ENCODE data around the gene MIB1. TPM values are rescaled to one million over a fixed set of nuclear protein-coding genes. Genes with fewer than 3 reads are reported as not detected.

Gene MIB1
- total RNA-seq, 1 experiment from 2014 or later = 48.1 TPM

- ChIA-PET CTCF (no interaction called here), POLR2A (no interaction called here)
- Mint-ChIP-seq H3K27me3 (ENCODE audit: insufficient read depth, unreplicated experiment) (no peaks in the 10 kb centered on the region), H3K4me1 (ENCODE audit: low read depth, unreplicated experiment) (no peaks in the 10 kb centered on the region), H3K9me3 (ENCODE audit: unreplicated experiment) (no peaks in the 10 kb centered on the region), H3K27ac (ENCODE audit: unreplicated experiment) (no peak overlapping the region), H3K36me3 (ENCODE audit: insufficient read depth, unreplicated experiment) (peaks cover 7% of the 10 kb centered on the region), H3K4me3 (ENCODE audit: unreplicated experiment) (no peak overlapping the region)
- intact Hi-C loops (cut with micrococcal nuclease; ENCODE audit: unreplicated experiment) = no loop called here
- no peak for DNase-seq
- Histone ChIP-seq H3K4me1 (peaks cover 8% of the 10 kb centered on the region), H3K9me3 (no peaks in the 10 kb centered on the region), H3K36me3 (ENCODE audit: control insufficient read depth, insufficient read depth, low read length) (no peaks in the 10 kb centered on the region; the same call in 1 of the 2 replicates), H3K4me3 (ENCODE audit: low read depth, low read length) (no peak overlapping the region), H3K27me3 (replicated peaks; ENCODE audit: control insufficient read depth, insufficient read depth, low read length) (no peaks in the 10 kb centered on the region)
- no peak for TF ChIP-seq CTCF (IDR thresholded peaks at IDR 0.05; ENCODE audit: insufficient read depth in 1 of 2, low read depth in 1 of 2, low read length in 1 of 2, severe bottlenecking in 1 of 2, unreplicated experiment in 1 of 2)
- no TSS peak for BruUV-seq (replicated peaks)
Measured at GRCh38 chr18:21833604-21834298, 93.2 kb downstream of the MIB1 start.

GRCh38 chr18:21834299-21834660 lies 93.7 kb downstream of the MIB1 start:
- Histone ChIP-seq H3K4me1 (peaks cover 3% of the 10 kb centered on the region; the same call in 1 of the 2 replicates), H3K27me3 (replicated peaks; ENCODE audit: control insufficient read depth, insufficient read depth, low read length) (no peaks in the 10 kb centered on the region), H3K36me3 (ENCODE audit: control insufficient read depth, insufficient read depth, low read length) (no peaks in the 10 kb centered on the region; the same call in 1 of the 2 replicates), H3K9me3 (no peaks in the 10 kb centered on the region), H3K4me3 (ENCODE audit: low read depth, low read length) (no peak overlapping the region)
- no peaks in the 10 kb centered on the region for H3K9me3 Mint-ChIP-seq (ENCODE audit: unreplicated experiment)
- H3K4me1 Mint-ChIP-seq (ENCODE audit: low read depth, unreplicated experiment) = no peaks in the 10 kb centered on the region
- no peak for DNase-seq
- intact Hi-C loops (cut with micrococcal nuclease; ENCODE audit: unreplicated experiment) = no loop called here
- H3K36me3 Mint-ChIP-seq (ENCODE audit: insufficient read depth, unreplicated experiment) = peaks cover 12% of the 10 kb centered on the region
- no peak overlapping the region for H3K4me3 Mint-ChIP-seq (ENCODE audit: unreplicated experiment)
- ChIA-PET CTCF (no interaction called here), POLR2A (no interaction called here)
- H3K27ac Mint-ChIP-seq (ENCODE audit: unreplicated experiment) = no peak overlapping the region
- no peak for TF ChIP-seq CTCF (IDR thresholded peaks at IDR 0.05; ENCODE audit: insufficient read depth in 1 of 2, low read depth in 1 of 2, low read length in 1 of 2, severe bottlenecking in 1 of 2, unreplicated experiment in 1 of 2)
- H3K27me3 Mint-ChIP-seq (ENCODE audit: insufficient read depth, unreplicated experiment) = no peaks in the 10 kb centered on the region
- BruUV-seq (replicated peaks) = no TSS peak

- intact Hi-C loops (cut with micrococcal nuclease; ENCODE audit: unreplicated experiment) = no loop called here
- Mint-ChIP-seq H3K27ac (ENCODE audit: unreplicated experiment) (no peak overlapping the region), H3K4me1 (ENCODE audit: low read depth, unreplicated experiment) (no peaks in the 10 kb centered on the region), H3K4me3 (ENCODE audit: unreplicated experiment) (no peak overlapping the region), H3K27me3 (ENCODE audit: insufficient read depth, unreplicated experiment) (no peaks in the 10 kb centered on the region), H3K36me3 (ENCODE audit: insufficient read depth, unreplicated experiment) (peaks cover 38% of the 10 kb centered on the region), H3K9me3 (ENCODE audit: unreplicated experiment) (no peaks in the 10 kb centered on the region)
- Histone ChIP-seq H3K4me1 (no peaks in the 10 kb centered on the region), H3K36me3 (ENCODE audit: control insufficient read depth, insufficient read depth, low read length) (no peaks in the 10 kb centered on the region), H3K27me3 (replicated peaks; ENCODE audit: control insufficient read depth, insufficient read depth, low read length) (no peaks in the 10 kb centered on the region), H3K9me3 (no peaks in the 10 kb centered on the region), H3K4me3 (ENCODE audit: low read depth, low read length) (no peak overlapping the region)
- DNase-seq = no peak
- no TSS peak for BruUV-seq (replicated peaks)
- TF ChIP-seq CTCF (IDR thresholded peaks at IDR 0.05; ENCODE audit: insufficient read depth in 1 of 2, low read depth in 1 of 2, low read length in 1 of 2, severe bottlenecking in 1 of 2, unreplicated experiment in 1 of 2) = no peak
- ChIA-PET CTCF (interaction anchor here (0.6 kb wide), 1 partner anchor 957 kb away, joined by 3 read pairs; no protein-coding TSS in a partner anchor), POLR2A (no interaction called here)
Measured at GRCh38 chr18:21841570-21841969, 101.0 kb downstream of the MIB1 start.

Data from Caco-2 (cell line).